Measurements from ENCODE around the gene SEMA5A.

GRCh38 chr5:9544502-9545135 lies 1.3 kb downstream of the SEMA5A start:
- TF ChIP-seq CTCF (IDR thresholded peaks at IDR 0.05), result peak; percentile 81 to 87 (median 86)
- TF ChIP-seq POLR2AphosphoS5 (IDR thresholded peaks at IDR 0.05), result peak; percentile 40 to 63 (median 41)
- TF ChIP-seq POLR2A (IDR thresholded peaks at IDR 0.05), result no peak

Measured in breast epithelium (tissue), 3 donors.